GM23338 (cell line): ENCODE results near the gene PHACTR2.

ENCODE experiments used
- CREB1 ChIP-seq: fragments of 250-450 bp; sonication (Bioruptor Pico); IDR thresholded peaks from 2 replicates; pipeline ENCODE4 v1.5.0; 2020; ENCODE audit warnings: low read depth, mild to moderate bottlenecking, moderate library complexity
- CTCF ChIP-seq, 2 experiments: fragments of 200-600 bp in 1 of 2; sonication (generic) in 1 of 2; conservative IDR thresholded peaks; 2 replicates each; pipeline versions ENCODE4 v1.5.1 to v1.6.1; 2016 to 2017; ENCODE audit warnings: antibody characterized with exemption in 2 of 2, low read depth in 2 of 2, mild to moderate bottlenecking in 2 of 2, moderate library complexity in 1 of 2
- ETS1 ChIP-seq: IDR thresholded peaks from 2 replicates; pipeline ENCODE4 v1.6.1; 2016; ENCODE audit warnings: antibody characterized with exemption
- EZH2 ChIP-seq: fragments of 200-600 bp; sonication (generic); IDR thresholded peaks from one replicate; pipeline ENCODE4 v1.8.0; 2017; ENCODE audit warnings: antibody characterized with exemption, mild to moderate bottlenecking, low read depth; ENCODE audit not compliant: unreplicated experiment
- EZH2phosphoT487 ChIP-seq: fragments of 200-600 bp; sonication (generic); IDR thresholded peaks from one replicate; pipeline ENCODE4 v1.8.1; 2018; ENCODE audit warnings: antibody characterized with exemption; ENCODE audit not compliant: unreplicated experiment
- JUNB ChIP-seq: IDR thresholded peaks from one replicate; pipeline ENCODE4 v1.6.1; 2016; ENCODE audit warnings: antibody characterized with exemption; ENCODE audit not compliant: unreplicated experiment
- NANOG ChIP-seq: IDR thresholded peaks from 2 replicates; pipeline ENCODE4 v1.6.1; 2016; ENCODE audit warnings: antibody characterized with exemption, borderline replicate concordance
- POLR2AphosphoS5 ChIP-seq: IDR thresholded peaks from 2 replicates; pipeline ENCODE4 v1.6.1; 2016; ENCODE audit warnings: antibody characterized with exemption, low read depth
- REST ChIP-seq: IDR thresholded peaks from one replicate; pipeline ENCODE4 v1.6.1; 2018; ENCODE audit warnings: antibody characterized with exemption; ENCODE audit not compliant: unreplicated experiment
- STAT1 ChIP-seq: IDR thresholded peaks from one replicate; pipeline ENCODE4 v1.6.1; 2016; ENCODE audit warnings: antibody characterized with exemption; ENCODE audit not compliant: unreplicated experiment
- ZNF331 ChIP-seq: fragments of 250-450 bp; sonication (Bioruptor Pico); IDR thresholded peaks from 2 replicates; pipeline ENCODE4 v1.5.0; 2020; ENCODE audit warnings: low read depth, mild to moderate bottlenecking, moderate library complexity

GRCh38 chr6:143757346-143757832, 79.6 kb downstream of the PHACTR2 start:
- TF ChIP-seq CTCF (conservative IDR thresholded peaks at IDR 0.05; ENCODE audit: low read depth in 2 of 2) (no peak), EZH2 (no peak), JUNB (no peak), EZH2phosphoT487 (no peak), CREB1 (no peak), ZNF331 (CRISPR knock-in tag) (no peak), POLR2AphosphoS5 (no peak), REST (no peak), STAT1 (no peak), ETS1 (no peak), NANOG (no peak)
